Upper lobe of left lung (tissue), 4 donors: ENCODE measurements around the gene TCERG1.

Source experiments
- EP300 ChIP-seq, 4 donors: sonication (generic); formaldehyde crosslinking; IDR thresholded peaks; one replicate each; pipeline ENCODE4 v1.5.1; 2017; ENCODE audit warnings: antibody characterized with exemption in 4 of 4, control low read depth in 2 of 4
- TF ChIP-seq, protein P1 (sequence below), 6 experiments: fragments of 450-650 bp in 4 of 6; fragments of 200-600 bp in 2 of 6; sonication (generic) in 2 of 6; IDR thresholded peaks; one replicate each; pipeline ENCODE4 v1.5.1; 2016 to 2019; ENCODE audit warnings: antibody characterized with exemption in 6 of 6

DNA sequence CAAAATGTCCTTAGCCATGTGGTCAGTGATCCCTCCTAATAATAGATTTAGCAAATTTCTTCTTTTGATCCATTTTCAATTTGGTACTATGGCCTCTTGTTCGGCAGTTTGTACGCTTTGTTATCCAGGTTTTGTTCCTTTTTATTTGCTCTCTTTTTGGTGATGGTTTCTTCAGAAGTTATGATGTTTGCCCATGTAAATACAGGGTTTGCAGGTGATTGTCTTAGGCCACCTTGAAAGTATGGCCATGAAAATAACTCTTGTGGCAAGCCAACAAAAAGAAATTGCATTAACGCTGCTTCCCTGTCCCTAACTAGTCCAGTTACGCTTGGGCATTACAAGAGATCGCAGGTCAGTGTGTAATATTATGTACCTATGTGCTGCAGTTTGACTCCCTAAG, 60.3 kb downstream of the TCERG1 start:
- TF ChIP-seq, protein P1, sequence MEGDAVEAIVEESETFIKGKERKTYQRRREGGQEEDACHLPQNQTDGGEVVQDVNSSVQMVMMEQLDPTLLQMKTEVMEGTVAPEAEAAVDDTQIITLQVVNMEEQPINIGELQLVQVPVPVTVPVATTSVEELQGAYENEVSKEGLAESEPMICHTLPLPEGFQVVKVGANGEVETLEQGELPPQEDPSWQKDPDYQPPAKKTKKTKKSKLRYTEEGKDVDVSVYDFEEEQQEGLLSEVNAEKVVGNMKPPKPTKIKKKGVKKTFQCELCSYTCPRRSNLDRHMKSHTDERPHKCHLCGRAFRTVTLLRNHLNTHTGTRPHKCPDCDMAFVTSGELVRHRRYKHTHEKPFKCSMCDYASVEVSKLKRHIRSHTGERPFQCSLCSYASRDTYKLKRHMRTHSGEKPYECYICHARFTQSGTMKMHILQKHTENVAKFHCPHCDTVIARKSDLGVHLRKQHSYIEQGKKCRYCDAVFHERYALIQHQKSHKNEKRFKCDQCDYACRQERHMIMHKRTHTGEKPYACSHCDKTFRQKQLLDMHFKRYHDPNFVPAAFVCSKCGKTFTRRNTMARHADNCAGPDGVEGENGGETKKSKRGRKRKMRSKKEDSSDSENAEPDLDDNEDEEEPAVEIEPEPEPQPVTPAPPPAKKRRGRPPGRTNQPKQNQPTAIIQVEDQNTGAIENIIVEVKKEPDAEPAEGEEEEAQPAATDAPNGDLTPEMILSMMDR (IDR thresholded peaks at IDR 0.05): no peak
- no peak for TF ChIP-seq EP300 (IDR thresholded peaks at IDR 0.05)
